ENCODE measurements around the gene PCBP2.

The PCBP2 gene

GRCh38 chr12:53461591-53461990 lies 9.7 kb downstream of the PCBP2 start:
- H3K27ac ChIP-seq, result no peak overlapping the region
- H3K4me3 ChIP-seq, result no peak overlapping the region
- peaks cover 99 to 100% (median 100%) of the 10 kb centered on the region in 3 donors for H3K36me3 ChIP-seq
- no peaks in the 10 kb centered on the region for H3K9me3 ChIP-seq
- H3K27me3 ChIP-seq, result no peaks in the 10 kb centered on the region
- H3K4me1 ChIP-seq, result peaks cover 0 to 21% (median 2%) of the 10 kb centered on the region in 4 donors
- intact Hi-C loops (cut with DNase I; ENCODE audit: low total_unique reads), result loop anchor here (10.0 kb wide), 1 partner anchor 873 kb away; no protein-coding TSS in a partner anchor
- no peak for DNase-seq
- no peak for TF ChIP-seq CTCF (IDR thresholded peaks at IDR 0.05)

GRCh38 chr12:53462935-53463334 lies 11.0 kb downstream of the PCBP2 start:
- Histone ChIP-seq H3K27ac (no peak overlapping the region), H3K9me3 (no peaks in the 10 kb centered on the region), H3K36me3 (peaks cover 99 to 100% (median 100%) of the 10 kb centered on the region in 3 donors), H3K4me3 (no peak overlapping the region), H3K27me3 (no peaks in the 10 kb centered on the region), H3K4me1 (peaks cover 0 to 16% (median 2%) of the 10 kb centered on the region in 4 donors)
- DNase-seq, result no peak
- no peak for TF ChIP-seq CTCF (IDR thresholded peaks at IDR 0.05)
- intact Hi-C loops (cut with DNase I; ENCODE audit: low total_unique reads), result loop anchor here (10.0 kb wide), 1 partner anchor 872 kb away; no protein-coding TSS in a partner anchor

- H3K27ac ChIP-seq, result no peak overlapping the region
- H3K36me3 ChIP-seq, result peaks cover 99 to 100% (median 100%) of the 10 kb centered on the region in 3 donors
- H3K9me3 ChIP-seq, result no peaks in the 10 kb centered on the region
- TF ChIP-seq CTCF (IDR thresholded peaks at IDR 0.05), result no peak
- H3K4me3 ChIP-seq, result no peak overlapping the region
- intact Hi-C loops (cut with DNase I; ENCODE audit: low total_unique reads), result loop anchor here (10.0 kb wide), 1 partner anchor 871 kb away; no protein-coding TSS in a partner anchor
- H3K27me3 ChIP-seq, result no peaks in the 10 kb centered on the region
- H3K4me1 ChIP-seq, result peaks cover 0 to 13% (median 2%) of the 10 kb centered on the region in 4 donors
- no peak for DNase-seq
Observed at GRCh38 chr12:53463802-53464560, 12.1 kb downstream of the PCBP2 start.

GRCh38 chr12:53464685-53465418 lies 12.9 kb downstream of the PCBP2 start:
- TF ChIP-seq CTCF (IDR thresholded peaks at IDR 0.05), result no peak

DNA sequence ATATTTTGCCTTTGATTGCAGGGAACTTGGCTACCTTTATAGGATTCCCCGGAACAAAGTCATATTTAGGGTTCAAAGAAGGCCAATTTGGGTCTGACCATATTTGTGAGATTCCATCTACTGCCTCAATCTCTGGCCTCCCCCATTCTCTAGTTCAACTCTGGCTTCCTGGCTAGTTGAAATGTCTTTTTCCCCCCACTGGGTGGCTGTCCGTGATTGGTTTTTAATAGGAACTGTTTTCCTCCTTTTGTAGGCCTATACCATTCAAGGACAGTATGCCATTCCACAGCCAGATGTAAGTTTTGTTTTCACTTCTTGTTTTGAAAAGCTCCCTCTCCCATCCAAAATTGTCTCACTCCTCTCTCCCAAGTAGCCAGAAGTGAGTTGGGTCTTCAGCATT lies 13.8 kb downstream of the PCBP2 start:
- intact Hi-C loops (cut with DNase I; ENCODE audit: low total_unique reads), result loop anchor here (10.0 kb wide), 1 partner anchor 869 kb away; no protein-coding TSS in a partner anchor
- Histone ChIP-seq H3K27me3 (no peaks in the 10 kb centered on the region), H3K4me1 (peaks cover 0 to 11% (median 2%) of the 10 kb centered on the region in 4 donors), H3K27ac (no peak overlapping the region), H3K9me3 (no peaks in the 10 kb centered on the region), H3K4me3 (no peak overlapping the region), H3K36me3 (peaks cover 100% of the 10 kb centered on the region in 3 donors)
- TF ChIP-seq CTCF (IDR thresholded peaks at IDR 0.05), result no peak
- no peak for DNase-seq

More at GRCh38 chr12:53464685-53465418, 12.9 kb downstream of the PCBP2 start:
- intact Hi-C loops (cut with DNase I; ENCODE audit: low total_unique reads), result loop anchor here (10.0 kb wide), 1 partner anchor 870 kb away; no protein-coding TSS in a partner anchor
- no peak overlapping the region for H3K4me3 ChIP-seq
- H3K27ac ChIP-seq, result no peak overlapping the region
- H3K4me1 ChIP-seq, result peaks cover 0 to 13% (median 2%) of the 10 kb centered on the region in 4 donors
- no peaks in the 10 kb centered on the region for H3K9me3 ChIP-seq
- peaks cover 100% of the 10 kb centered on the region in 3 donors for H3K36me3 ChIP-seq
- no peak for DNase-seq
- H3K27me3 ChIP-seq, result no peaks in the 10 kb centered on the region
